H1 (cell line): ENCODE measurements around the gene CELA2A. TPM values are rescaled to one million over a fixed set of nuclear protein-coding genes. Genes with fewer than 3 reads are reported as not detected.

Experiments
- KDM5A ChIP-seq: fragments of 200-600 bp; IDR thresholded peaks from 2 replicates; pipeline ENCODE4 v1.7.1; 2012; ENCODE audit warnings: mild to moderate bottlenecking, low read length, inconsistent platforms, mixed read lengths
- NANOG ChIP-seq: IDR thresholded peaks from 2 replicates; pipeline ENCODE4 v1.6.1; 2011; ENCODE audit warnings: low read length, low read depth, mild to moderate bottlenecking, inconsistent platforms; ENCODE audit not compliant: insufficient read depth, poor library complexity, severe bottlenecking
- USF2 ChIP-seq: IDR thresholded peaks from 2 replicates; pipeline ENCODE4 v1.6.1; 2011; ENCODE audit warnings: low read length, improper control_type of control experiment
- polyA plus RNA-seq, 7 experiments: library from polyadenylated mRNA; depleted of rRNA in 3 of 7; stranded (reverse) in 5 of 7; unstranded in 2 of 7; fragments of >200 nt in 5 of 7; fragments of 200-250 nt in 2 of 7; gene quantifications; 1 replicate in 5 of 7; 2 replicates in 1 of 7; 4 replicates in 1 of 7; pipeline versions ENCODE4 v1.2.1 to v1.2.3, GENCODE V29; 2011 to 2013; ENCODE audit warnings: missing spikeins in 2 of 7, mixed read lengths in 2 of 7
- total RNA-seq: library from RNA; stranded (reverse); fragmentation: NEBNext Ultra II Directional; extraction: Animal tissue kit (Norgen Biotek cat#: 25700); gene quantifications from 2 replicates; pipeline ENCODE4 v1.2.1, GENCODE V29; 2021

The CELA2A gene
- total and polyA plus RNA-seq, 2 of the 8 experiments (the other 6 are each of a cell fraction or from before 2014, with no cell fraction given), result not detected

DNA sequence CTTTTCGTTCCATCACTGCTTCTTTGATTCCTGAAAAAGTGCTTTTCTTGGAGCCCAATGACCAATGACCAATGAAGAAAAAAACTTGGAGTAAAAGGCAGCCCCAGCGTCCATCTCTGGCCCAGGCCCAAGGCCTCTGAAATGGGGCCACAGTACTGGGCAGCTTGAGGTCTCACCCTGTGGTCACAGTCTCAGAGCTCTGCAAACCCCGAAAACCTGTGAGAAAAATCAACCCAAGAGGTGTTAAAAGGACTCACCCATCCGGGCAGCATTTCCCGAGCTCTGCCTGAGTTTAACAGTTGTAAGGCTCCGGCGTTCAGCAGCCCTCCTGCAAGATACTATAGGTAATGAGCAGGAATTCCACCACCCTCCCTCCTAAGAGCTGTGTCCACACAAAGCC is 49.0 kb upstream of the CELA2A start (continued):
- no peak for TF ChIP-seq NANOG
- TF ChIP-seq USF2, result no peak
- no peak for TF ChIP-seq KDM5A
